ENCODE data around the gene TMPRSS5.
A peak's percentile ranks its signal among the peaks of the same experiment; 100 is the strongest.

TMPRSS5 gene

DNA sequence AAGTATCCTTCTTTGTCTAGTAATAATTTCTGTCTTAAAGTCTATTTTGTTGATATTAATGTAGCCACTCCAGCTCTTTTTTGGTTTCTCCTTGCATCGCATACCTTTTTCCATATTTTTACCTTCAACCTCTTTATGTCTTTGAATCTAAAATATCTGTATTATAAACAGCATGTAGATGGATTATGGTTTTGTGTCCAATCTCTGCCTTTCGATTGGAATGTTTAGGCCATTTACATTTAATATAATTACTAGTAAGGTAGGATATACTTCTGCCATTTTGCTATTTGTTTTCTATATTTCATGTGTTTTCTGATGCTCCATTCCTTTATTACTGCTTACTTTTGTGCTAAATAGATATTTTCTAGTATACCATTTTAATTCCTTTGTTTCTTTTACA, 39.5 kb downstream of the TMPRSS5 start:
- no peak for DNase-seq

- peak; percentile 83 for DNase-seq
Observed at GRCh38 chr11:113664981-113665710, 41.0 kb downstream of the TMPRSS5 start.

DNA sequence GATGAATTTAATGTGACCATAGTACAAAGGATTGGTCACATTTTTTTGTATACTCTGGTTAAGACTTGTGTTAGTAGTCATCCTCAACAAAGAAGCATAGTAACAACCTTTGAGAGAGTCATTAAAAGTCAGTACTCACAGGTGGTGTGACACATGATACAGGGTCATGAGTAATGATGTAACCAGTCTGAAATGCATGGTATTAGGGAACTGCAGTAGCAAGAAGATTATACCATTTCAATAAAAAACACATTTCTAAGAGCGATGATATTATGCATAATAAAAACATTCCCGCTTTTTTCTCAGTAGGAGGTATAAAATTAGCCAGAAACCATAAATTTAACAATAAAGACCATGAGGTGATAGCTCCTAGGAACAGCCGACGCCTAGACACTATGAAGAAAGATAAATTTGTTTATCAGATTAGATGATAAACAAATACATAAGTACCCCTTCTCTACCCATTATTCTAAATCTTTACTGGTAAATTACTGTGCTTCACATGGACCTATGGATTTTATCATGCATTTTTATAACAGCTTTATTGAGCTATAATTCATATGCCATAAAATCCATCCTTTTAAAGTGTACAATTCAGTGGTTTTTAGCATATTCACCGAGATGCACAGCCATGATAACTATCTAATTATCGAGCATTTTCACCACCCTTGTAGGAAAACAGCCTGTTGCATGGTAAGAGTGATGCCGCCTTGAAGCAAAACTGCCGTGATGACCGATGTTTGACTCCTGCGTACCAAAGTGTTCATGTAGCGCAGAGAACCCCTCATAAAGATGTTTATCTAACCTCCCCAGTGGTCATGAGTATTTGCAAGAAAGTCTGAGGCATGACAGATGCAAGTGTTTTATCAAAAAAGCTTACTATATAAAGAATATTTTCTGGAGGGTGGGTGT, 41.8 kb downstream of the TMPRSS5 start:
- no peak for DNase-seq

DNA sequence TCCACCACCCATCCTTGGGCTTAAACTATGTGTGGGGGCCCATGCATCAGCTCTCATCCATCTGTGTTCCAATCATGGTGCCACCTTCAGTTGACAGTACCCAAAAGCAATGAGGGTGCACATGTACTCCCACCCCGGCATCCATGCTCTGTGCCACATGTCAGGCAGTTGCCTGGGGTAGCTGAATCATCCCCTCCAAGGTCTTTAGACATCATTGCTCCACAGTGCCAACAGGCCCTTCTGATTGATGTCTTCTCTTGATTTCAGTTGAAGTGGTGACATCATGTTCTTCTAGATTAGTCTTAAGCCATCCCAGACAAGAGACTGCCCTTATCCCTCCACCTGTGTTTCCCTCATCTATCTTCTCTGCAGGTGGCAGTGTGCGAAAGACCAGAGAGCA, 42.5 kb downstream of the TMPRSS5 start:
- DNase-seq: no peak

DNA sequence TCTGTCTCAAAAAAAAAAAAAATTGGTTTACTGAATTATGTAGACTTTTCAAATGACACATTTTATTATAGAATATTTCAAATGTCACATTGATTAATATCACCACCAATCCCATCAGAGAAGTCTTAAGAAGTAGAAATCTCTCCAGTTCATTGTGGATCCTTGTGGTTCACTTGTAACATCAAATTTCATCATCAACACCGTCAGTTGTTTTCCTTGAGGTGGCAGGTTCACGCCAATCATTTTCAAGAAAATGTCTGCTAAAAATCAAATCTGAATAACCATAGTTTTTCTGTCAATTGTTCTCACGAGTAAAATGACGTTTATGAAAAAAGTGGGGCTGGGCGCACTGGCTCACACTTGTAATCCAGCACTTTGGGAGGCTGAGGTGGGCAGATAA, 50.3 kb downstream of the TMPRSS5 start:
- no peak for DNase-seq

DNA sequence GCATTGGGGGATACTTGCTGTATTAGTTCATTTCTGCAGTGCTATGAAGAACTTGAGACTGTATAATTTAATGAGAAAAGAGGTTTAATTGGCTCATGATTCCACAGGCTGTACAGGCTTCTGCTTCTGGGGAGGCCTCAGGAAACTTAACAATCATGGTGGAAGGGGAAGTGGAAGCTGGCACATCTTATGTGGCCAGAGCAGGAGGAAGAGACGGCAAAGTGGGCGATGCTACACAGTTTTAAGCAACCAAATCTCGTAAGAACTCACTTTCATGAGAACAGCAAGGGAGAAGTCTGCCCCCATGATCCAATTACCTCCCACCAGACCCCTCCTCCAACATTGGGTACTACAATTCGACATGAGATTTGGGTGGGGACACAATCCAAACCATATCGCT, 55.1 kb downstream of the TMPRSS5 start:
- DNase-seq: no peak

GRCh38 chr11:113649311-113649710, 56.8 kb downstream of the TMPRSS5 start:
- no peak for DNase-seq

GRCh38 chr11:113647856-113648255, 58.3 kb downstream of the TMPRSS5 start:
- DNase-seq: no peak

- DNase-seq: no peak
Observed at GRCh38 chr11:113647108-113647507, 59.0 kb downstream of the TMPRSS5 start.

GRCh38 chr11:113645593-113646349, 60.3 kb downstream of the TMPRSS5 start:
- no peak for DNase-seq

DNA sequence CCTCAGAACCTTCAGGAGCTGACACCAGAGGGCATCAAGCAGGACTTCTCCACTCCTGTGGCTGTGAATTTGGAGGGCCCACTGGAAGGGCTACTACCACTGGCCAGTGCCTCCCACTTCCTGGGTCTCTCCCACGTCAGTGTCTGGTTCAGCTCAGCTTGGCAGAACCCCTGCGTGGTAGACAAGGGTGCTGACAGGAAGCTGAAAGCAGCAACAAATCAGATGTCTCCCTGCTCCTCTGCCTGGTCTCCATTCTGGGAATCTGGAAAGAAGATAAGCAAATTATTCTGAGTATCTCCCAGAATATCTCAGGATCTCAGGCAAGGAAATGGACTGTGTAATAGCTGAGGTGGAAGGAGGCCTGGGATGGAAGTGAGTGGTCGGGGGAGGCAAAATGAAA, 61.5 kb downstream of the TMPRSS5 start:
- peak; percentile 74 for DNase-seq

- DNase-seq: peak; percentile 45
Observed at GRCh38 chr11:113643701-113644100, 62.4 kb downstream of the TMPRSS5 start.

- no peak for DNase-seq
Observed at GRCh38 chr11:113643006-113643585, 63.0 kb downstream of the TMPRSS5 start.

DNA sequence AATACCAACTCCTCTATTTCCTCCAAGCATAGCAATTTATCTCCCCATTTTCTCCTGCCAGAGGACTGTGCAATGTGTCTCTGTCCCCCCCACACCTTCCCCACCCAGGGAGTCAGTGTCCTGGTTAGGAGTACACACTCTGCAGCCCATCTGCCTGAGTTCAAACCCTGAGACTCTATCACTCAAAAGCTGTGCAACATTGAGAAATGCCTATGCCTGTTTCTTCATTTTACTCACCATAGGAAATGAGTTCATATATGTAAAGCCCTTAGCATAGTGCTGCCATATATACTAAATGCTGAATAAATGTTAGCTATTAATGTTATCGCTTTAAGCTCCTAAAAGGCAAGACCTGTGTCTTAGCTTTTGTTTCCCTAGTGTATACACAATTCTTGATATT, 64.0 kb downstream of the TMPRSS5 start:
- peak; percentile 8 for DNase-seq

DNA sequence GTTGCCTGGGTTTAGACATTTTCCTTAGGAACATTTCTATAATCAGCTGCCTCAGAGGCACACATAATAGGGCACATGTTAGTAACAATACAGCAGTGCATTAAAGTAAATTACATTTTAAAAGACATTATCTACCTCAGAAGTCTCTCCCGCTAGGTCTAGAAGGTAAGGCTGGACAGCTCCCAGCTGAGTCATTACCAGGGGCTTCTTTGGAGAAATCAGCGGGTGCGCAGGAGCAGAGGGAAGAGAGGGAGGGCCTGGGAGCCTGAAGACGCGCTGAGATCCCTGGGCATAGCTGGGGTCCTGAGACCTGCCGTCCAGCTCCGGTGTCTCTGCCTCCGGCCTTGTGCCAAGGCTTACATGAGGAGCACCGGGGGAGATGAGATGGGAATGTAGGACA, 67.7 kb downstream of the TMPRSS5 start:
- DNase-seq: no peak

- DNase-seq: no peak
Observed at GRCh38 chr11:113637636-113638035, 68.5 kb downstream of the TMPRSS5 start.

Measured in islet precursor cell (in vitro differentiated cells).